ENCODE results near the gene ABCD2. TPM values are rescaled to one million over a fixed set of nuclear protein-coding genes. Genes with fewer than 3 reads are reported as not detected.
"Not testable (repeated sequence)": the region's sequence is repeated elsewhere in the genome, so short reads cannot be mapped to it uniquely, and the experiment has no call there.

Gene ABCD2
- total RNA-seq, 3 donors from 2014 or later (not counting 1 experiment from before 2014, with no cell fraction given) = 0.35 to 2.4 (median 0.75) TPM

- no peak for ATAC-seq
- H3K9me3 Mint-ChIP-seq = peaks cover 0 to 2% of the 10 kb centered on the region in 2 donors
- no peaks in the 10 kb centered on the region for H3K36me3 Mint-ChIP-seq
- intact Hi-C loops (cut with micrococcal nuclease) = no loop called here
- no peak for DNase-seq
- no peak overlapping the region for H3K4me3 Mint-ChIP-seq
- WGBS (ENCODE audit: insufficient coverage) = 91% methylated on average over 2 of the region's 2 CpGs
- no peaks in the 10 kb centered on the region for H3K27me3 ChIP-seq (ENCODE audit: control insufficient read depth, insufficient read depth, low read length)
- H3K4me1 ChIP-seq (ENCODE audit: control insufficient read depth, insufficient read depth, low read length) = no peaks in the 10 kb centered on the region
- H3K27ac Mint-ChIP-seq = no peak overlapping the region
- no peak overlapping the region for H3K27ac ChIP-seq (ENCODE audit: low read length)
- no peak overlapping the region for H3K4me3 ChIP-seq (ENCODE audit: low read length)
- H3K36me3 ChIP-seq (ENCODE audit: control insufficient read depth, insufficient read depth, low read length) = no peaks in the 10 kb centered on the region
- peaks cover 5 to 11% of the 10 kb centered on the region in 2 donors for H3K27me3 Mint-ChIP-seq (ENCODE audit: low read depth in 2 of 2)
- TF ChIP-seq CTCF (IDR thresholded peaks at IDR 0.05) = no peak
- H3K4me1 Mint-ChIP-seq = no peaks in the 10 kb centered on the region
- peaks cover 7% of the 10 kb centered on the region for H3K9me3 ChIP-seq (ENCODE audit: control insufficient read depth, insufficient read depth, low read length)
Measured at GRCh38 chr12:39526974-39527373, 92.6 kb downstream of the ABCD2 start.

- not testable (repeated sequence) for H3K4me1 ChIP-seq (ENCODE audit: control insufficient read depth, insufficient read depth, low read length)
Measured at GRCh38 chr12:39522167-39522566, 97.4 kb downstream of the ABCD2 start.

GRCh38 chr12:39510001-39510400 lies 109.6 kb downstream of the ABCD2 start:
- Histone ChIP-seq H3K9me3 (ENCODE audit: control insufficient read depth, insufficient read depth, low read length) (peaks cover 4% of the 10 kb centered on the region), H3K27ac (ENCODE audit: low read length) (no peak overlapping the region), H3K4me1 (ENCODE audit: control insufficient read depth, insufficient read depth, low read length) (no peaks in the 10 kb centered on the region), H3K4me3 (ENCODE audit: low read length) (no peak overlapping the region), H3K27me3 (ENCODE audit: control insufficient read depth, insufficient read depth, low read length) (no peaks in the 10 kb centered on the region), H3K36me3 (ENCODE audit: control insufficient read depth, insufficient read depth, low read length) (no peaks in the 10 kb centered on the region)
- Mint-ChIP-seq H3K4me1 (no peaks in the 10 kb centered on the region), H3K27ac (no peak overlapping the region), H3K36me3 (peaks cover 5% of the 10 kb centered on the region), H3K9me3 (peaks cover 0 to 5% of the 10 kb centered on the region in 2 donors), H3K4me3 (no peak overlapping the region), H3K27me3 (ENCODE audit: low read depth in 2 of 2) (peaks cover 16 to 29% of the 10 kb centered on the region in 2 donors)
- no peak for TF ChIP-seq CTCF (IDR thresholded peaks at IDR 0.05)
- ATAC-seq (no peak), DNase-seq (no peak)
- 100% methylated on average over 1 of the region's 1 CpG for WGBS (ENCODE audit: insufficient coverage)
- intact Hi-C loops (cut with micrococcal nuclease) = no loop called here

More at GRCh38 chr12:39522167-39522566, 97.4 kb downstream of the ABCD2 start:
- ATAC-seq; H3K27ac Mint-ChIP-seq; H3K27me3 ChIP-seq (ENCODE audit: control insufficient read depth, insufficient read depth, low read length); H3K36me3 Mint-ChIP-seq; H3K4me3 Mint-ChIP-seq; H3K4me1 Mint-ChIP-seq; DNase-seq; H3K27me3 Mint-ChIP-seq (ENCODE audit: low read depth in 2 of 2); H3K9me3 Mint-ChIP-seq; intact Hi-C loops (cut with micrococcal nuclease); H3K27ac ChIP-seq (ENCODE audit: low read length); H3K4me3 ChIP-seq (ENCODE audit: low read length); H3K36me3 ChIP-seq (ENCODE audit: control insufficient read depth, insufficient read depth, low read length); H3K9me3 ChIP-seq (ENCODE audit: control insufficient read depth, insufficient read depth, low read length): not testable (repeated sequence)

- H3K27ac ChIP-seq (ENCODE audit: low read length) = no peak overlapping the region
- intact Hi-C loops (cut with micrococcal nuclease) = no loop called here
- no peaks in the 10 kb centered on the region for H3K9me3 Mint-ChIP-seq
- no peaks in the 10 kb centered on the region for H3K27me3 ChIP-seq (ENCODE audit: control insufficient read depth, insufficient read depth, low read length)
- no peaks in the 10 kb centered on the region for H3K9me3 ChIP-seq (ENCODE audit: control insufficient read depth, insufficient read depth, low read length)
- H3K4me3 Mint-ChIP-seq = no peak overlapping the region
- peaks cover 0 to 14% of the 10 kb centered on the region in 2 donors for H3K27me3 Mint-ChIP-seq (ENCODE audit: low read depth in 2 of 2)
- ATAC-seq = no peak
- no peaks in the 10 kb centered on the region for H3K4me1 Mint-ChIP-seq
- H3K4me1 ChIP-seq (ENCODE audit: control insufficient read depth, insufficient read depth, low read length) = no peaks in the 10 kb centered on the region
- no peak overlapping the region for H3K27ac Mint-ChIP-seq
- TF ChIP-seq CTCF (IDR thresholded peaks at IDR 0.05) = no peak
- no peak for DNase-seq
- no peaks in the 10 kb centered on the region for H3K36me3 Mint-ChIP-seq
- no peak overlapping the region for H3K4me3 ChIP-seq (ENCODE audit: low read length)
- H3K36me3 ChIP-seq (ENCODE audit: control insufficient read depth, insufficient read depth, low read length) = no peaks in the 10 kb centered on the region
Measured at GRCh38 chr12:39505554-39505953, 114.0 kb downstream of the ABCD2 start.
